ENCODE data around the gene ANGPT4. TPM values are rescaled to one million over a fixed set of nuclear protein-coding genes. Genes with fewer than 3 reads are reported as not detected.

Gene ANGPT4
- total and polyA plus RNA-seq, 9 of the 15 experiments (the other 6 are each of a cell fraction or from before 2014, with no cell fraction given): not detected

DNA sequence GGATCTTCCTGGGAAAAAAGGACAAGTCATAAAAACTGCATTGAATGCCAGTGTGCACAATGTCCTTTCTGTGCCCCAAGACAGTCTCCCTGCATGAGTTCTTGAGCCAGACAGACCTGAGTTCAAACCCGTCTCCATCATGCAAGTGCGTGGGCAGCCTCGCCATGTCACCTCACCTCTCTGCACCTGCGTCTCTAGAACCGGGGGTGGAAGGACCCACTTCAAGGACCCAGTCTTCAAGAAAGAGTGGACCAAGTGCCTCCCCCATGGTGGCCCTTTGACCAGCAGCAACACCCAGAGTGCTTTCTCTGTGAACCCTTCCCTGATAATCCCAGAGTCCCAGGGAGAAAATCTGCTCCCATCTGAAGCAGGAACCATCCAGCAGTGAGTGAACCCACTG is 23.5 kb upstream of the ANGPT4 start (continued):
- no peak for TF ChIP-seq GABPA (tag; conservative IDR thresholded peaks at IDR 0.05; ENCODE audit: low read depth)
- TF ChIP-seq, protein P1, sequence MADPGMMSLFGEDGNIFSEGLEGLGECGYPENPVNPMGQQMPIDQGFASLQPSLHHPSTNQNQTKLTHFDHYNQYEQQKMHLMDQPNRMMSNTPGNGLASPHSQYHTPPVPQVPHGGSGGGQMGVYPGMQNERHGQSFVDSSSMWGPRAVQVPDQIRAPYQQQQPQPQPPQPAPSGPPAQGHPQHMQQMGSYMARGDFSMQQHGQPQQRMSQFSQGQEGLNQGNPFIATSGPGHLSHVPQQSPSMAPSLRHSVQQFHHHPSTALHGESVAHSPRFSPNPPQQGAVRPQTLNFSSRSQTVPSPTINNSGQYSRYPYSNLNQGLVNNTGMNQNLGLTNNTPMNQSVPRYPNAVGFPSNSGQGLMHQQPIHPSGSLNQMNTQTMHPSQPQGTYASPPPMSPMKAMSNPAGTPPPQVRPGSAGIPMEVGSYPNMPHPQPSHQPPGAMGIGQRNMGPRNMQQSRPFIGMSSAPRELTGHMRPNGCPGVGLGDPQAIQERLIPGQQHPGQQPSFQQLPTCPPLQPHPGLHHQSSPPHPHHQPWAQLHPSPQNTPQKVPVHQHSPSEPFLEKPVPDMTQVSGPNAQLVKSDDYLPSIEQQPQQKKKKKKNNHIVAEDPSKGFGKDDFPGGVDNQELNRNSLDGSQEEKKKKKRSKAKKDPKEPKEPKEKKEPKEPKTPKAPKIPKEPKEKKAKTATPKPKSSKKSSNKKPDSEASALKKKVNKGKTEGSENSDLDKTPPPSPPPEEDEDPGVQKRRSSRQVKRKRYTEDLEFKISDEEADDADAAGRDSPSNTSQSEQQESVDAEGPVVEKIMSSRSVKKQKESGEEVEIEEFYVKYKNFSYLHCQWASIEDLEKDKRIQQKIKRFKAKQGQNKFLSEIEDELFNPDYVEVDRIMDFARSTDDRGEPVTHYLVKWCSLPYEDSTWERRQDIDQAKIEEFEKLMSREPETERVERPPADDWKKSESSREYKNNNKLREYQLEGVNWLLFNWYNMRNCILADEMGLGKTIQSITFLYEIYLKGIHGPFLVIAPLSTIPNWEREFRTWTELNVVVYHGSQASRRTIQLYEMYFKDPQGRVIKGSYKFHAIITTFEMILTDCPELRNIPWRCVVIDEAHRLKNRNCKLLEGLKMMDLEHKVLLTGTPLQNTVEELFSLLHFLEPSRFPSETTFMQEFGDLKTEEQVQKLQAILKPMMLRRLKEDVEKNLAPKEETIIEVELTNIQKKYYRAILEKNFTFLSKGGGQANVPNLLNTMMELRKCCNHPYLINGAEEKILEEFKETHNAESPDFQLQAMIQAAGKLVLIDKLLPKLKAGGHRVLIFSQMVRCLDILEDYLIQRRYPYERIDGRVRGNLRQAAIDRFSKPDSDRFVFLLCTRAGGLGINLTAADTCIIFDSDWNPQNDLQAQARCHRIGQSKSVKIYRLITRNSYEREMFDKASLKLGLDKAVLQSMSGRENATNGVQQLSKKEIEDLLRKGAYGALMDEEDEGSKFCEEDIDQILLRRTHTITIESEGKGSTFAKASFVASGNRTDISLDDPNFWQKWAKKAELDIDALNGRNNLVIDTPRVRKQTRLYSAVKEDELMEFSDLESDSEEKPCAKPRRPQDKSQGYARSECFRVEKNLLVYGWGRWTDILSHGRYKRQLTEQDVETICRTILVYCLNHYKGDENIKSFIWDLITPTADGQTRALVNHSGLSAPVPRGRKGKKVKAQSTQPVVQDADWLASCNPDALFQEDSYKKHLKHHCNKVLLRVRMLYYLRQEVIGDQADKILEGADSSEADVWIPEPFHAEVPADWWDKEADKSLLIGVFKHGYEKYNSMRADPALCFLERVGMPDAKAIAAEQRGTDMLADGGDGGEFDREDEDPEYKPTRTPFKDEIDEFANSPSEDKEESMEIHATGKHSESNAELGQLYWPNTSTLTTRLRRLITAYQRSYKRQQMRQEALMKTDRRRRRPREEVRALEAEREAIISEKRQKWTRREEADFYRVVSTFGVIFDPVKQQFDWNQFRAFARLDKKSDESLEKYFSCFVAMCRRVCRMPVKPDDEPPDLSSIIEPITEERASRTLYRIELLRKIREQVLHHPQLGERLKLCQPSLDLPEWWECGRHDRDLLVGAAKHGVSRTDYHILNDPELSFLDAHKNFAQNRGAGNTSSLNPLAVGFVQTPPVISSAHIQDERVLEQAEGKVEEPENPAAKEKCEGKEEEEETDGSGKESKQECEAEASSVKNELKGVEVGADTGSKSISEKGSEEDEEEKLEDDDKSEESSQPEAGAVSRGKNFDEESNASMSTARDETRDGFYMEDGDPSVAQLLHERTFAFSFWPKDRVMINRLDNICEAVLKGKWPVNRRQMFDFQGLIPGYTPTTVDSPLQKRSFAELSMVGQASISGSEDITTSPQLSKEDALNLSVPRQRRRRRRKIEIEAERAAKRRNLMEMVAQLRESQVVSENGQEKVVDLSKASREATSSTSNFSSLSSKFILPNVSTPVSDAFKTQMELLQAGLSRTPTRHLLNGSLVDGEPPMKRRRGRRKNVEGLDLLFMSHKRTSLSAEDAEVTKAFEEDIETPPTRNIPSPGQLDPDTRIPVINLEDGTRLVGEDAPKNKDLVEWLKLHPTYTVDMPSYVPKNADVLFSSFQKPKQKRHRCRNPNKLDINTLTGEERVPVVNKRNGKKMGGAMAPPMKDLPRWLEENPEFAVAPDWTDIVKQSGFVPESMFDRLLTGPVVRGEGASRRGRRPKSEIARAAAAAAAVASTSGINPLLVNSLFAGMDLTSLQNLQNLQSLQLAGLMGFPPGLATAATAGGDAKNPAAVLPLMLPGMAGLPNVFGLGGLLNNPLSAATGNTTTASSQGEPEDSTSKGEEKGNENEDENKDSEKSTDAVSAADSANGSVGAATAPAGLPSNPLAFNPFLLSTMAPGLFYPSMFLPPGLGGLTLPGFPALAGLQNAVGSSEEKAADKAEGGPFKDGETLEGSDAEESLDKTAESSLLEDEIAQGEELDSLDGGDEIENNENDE (IDR thresholded peaks at IDR 0.05; ENCODE audit: low read depth, low read length): no peak
- TF ChIP-seq ZNF23 (CRISPR knock-in tag; IDR thresholded peaks at IDR 0.05): no peak

All from K562 (cell line).